Left ventricle myocardium inferior (tissue), 1 donor: ENCODE results near the gene DNAJB7. TPM values are rescaled to one million over a fixed set of nuclear protein-coding genes. Genes with fewer than 3 reads are reported as not detected.

ENCODE experiments used
- DNase-seq: peaks from one replicate; pipeline ENCODE4 v3.0.0-alpha.2; 2020
- H3K27ac ChIP-seq: fragments of 200-600 bp; replicated peaks from 2 replicates; pipeline ENCODE4 v1.8.0; 2021
- H3K27me3 ChIP-seq: fragments of 200-600 bp; 2 replicates; pipeline ENCODE4 v1.8.0; 2021; ENCODE audit warnings: low read depth
- H3K36me3 ChIP-seq: fragments of 200-600 bp; 2 replicates; pipeline ENCODE4 v1.8.0; 2021
- H3K4me1 ChIP-seq: fragments of 200-600 bp; 2 replicates; pipeline ENCODE4 v1.8.0; 2021
- H3K4me3 ChIP-seq: fragments of 200-600 bp; 2 replicates; pipeline ENCODE4 v1.8.0; 2021; ENCODE audit warnings: mild to moderate bottlenecking, moderate library complexity
- H3K9me3 ChIP-seq: fragments of 200-600 bp; replicated peaks from 2 replicates; pipeline ENCODE4 v1.8.0; 2021
- CTCF ChIP-seq: fragments of 200-600 bp; IDR thresholded peaks from 2 replicates; pipeline ENCODE4 v1.8.0; 2021; ENCODE audit warnings: antibody characterized with exemption, mild to moderate bottlenecking, borderline replicate concordance
- intact Hi-C: fragments of 100-400 bp; cut with micrococcal nuclease; formaldehyde crosslinking; loops from one replicate; pipeline ENCODE4 v1.11.0; 2022
- total RNA-seq: library from RNA; stranded (reverse); fragmentation: NEBNext Ultra II Directional; extraction: Animal tissue kit (Norgen Biotek cat#: 25700); gene quantifications from one replicate; pipeline ENCODE4 v1.2.1, GENCODE V29; 2021
- donor health status: DM: no; HTN: yes; CAD: no; lungs with severe emphysema.

Gene DNAJB7
- total RNA-seq, 1 donor from 2014 or later = not detected

GRCh38 chr22:40890881-40891280 lies 29.0 kb upstream of the DNAJB7 start:
- H3K36me3 ChIP-seq = peaks cover 58% of the 10 kb centered on the region
- intact Hi-C loops = no loop called here
- no peak for TF ChIP-seq CTCF
- H3K27ac ChIP-seq = no peak overlapping the region
- no peaks in the 10 kb centered on the region for H3K9me3 ChIP-seq
- no peak for DNase-seq
- H3K27me3 ChIP-seq = no peaks in the 10 kb centered on the region
- H3K4me3 ChIP-seq = no peak overlapping the region
- H3K4me1 ChIP-seq = peaks cover 17% of the 10 kb centered on the region

- no peak overlapping the region for H3K27ac ChIP-seq
- H3K4me1 ChIP-seq = peaks cover 7% of the 10 kb centered on the region
- no peak for DNase-seq
- intact Hi-C loops = no loop called here
- peaks cover 76% of the 10 kb centered on the region for H3K36me3 ChIP-seq
- H3K4me3 ChIP-seq = no peak overlapping the region
- no peaks in the 10 kb centered on the region for H3K27me3 ChIP-seq
- TF ChIP-seq CTCF = no peak
- H3K9me3 ChIP-seq = no peaks in the 10 kb centered on the region
Observed at GRCh38 chr22:40889116-40889515, 27.2 kb upstream of the DNAJB7 start.

GRCh38 chr22:40878922-40879321 lies 17.0 kb upstream of the DNAJB7 start:
- H3K27me3 ChIP-seq = no peaks in the 10 kb centered on the region
- DNase-seq = no peak
- H3K4me1 ChIP-seq = no peaks in the 10 kb centered on the region
- intact Hi-C loops = no loop called here
- H3K9me3 ChIP-seq = no peaks in the 10 kb centered on the region
- H3K27ac ChIP-seq = no peak overlapping the region
- H3K36me3 ChIP-seq = peaks cover 39% of the 10 kb centered on the region
- no peak for TF ChIP-seq CTCF
- no peak overlapping the region for H3K4me3 ChIP-seq

- intact Hi-C loops = no loop called here
- H3K36me3 ChIP-seq = peaks cover 34% of the 10 kb centered on the region
- H3K4me3 ChIP-seq = no peak overlapping the region
- H3K4me1 ChIP-seq = no peaks in the 10 kb centered on the region
- no peak for DNase-seq
- no peak for TF ChIP-seq CTCF
- no peaks in the 10 kb centered on the region for H3K27me3 ChIP-seq
- no peak overlapping the region for H3K27ac ChIP-seq
- H3K9me3 ChIP-seq = no peaks in the 10 kb centered on the region
Observed at GRCh38 chr22:40877488-40877887, 15.6 kb upstream of the DNAJB7 start.

- H3K9me3 ChIP-seq = no peaks in the 10 kb centered on the region
- H3K27ac ChIP-seq = no peak overlapping the region
- no peak for DNase-seq
- no peak overlapping the region for H3K4me3 ChIP-seq
- H3K36me3 ChIP-seq = peaks cover 34% of the 10 kb centered on the region
- H3K27me3 ChIP-seq = no peaks in the 10 kb centered on the region
- TF ChIP-seq CTCF = no peak
- H3K4me1 ChIP-seq = no peaks in the 10 kb centered on the region
- intact Hi-C loops = no loop called here
Observed at GRCh38 chr22:40876907-40877306, 15.0 kb upstream of the DNAJB7 start.

GRCh38 chr22:40875111-40875510 lies 13.2 kb upstream of the DNAJB7 start:
- Histone ChIP-seq H3K27me3 (no peaks in the 10 kb centered on the region), H3K4me3 (no peak overlapping the region), H3K27ac (no peak overlapping the region), H3K4me1 (no peaks in the 10 kb centered on the region), H3K36me3 (peaks cover 47% of the 10 kb centered on the region), H3K9me3 (no peaks in the 10 kb centered on the region)
- DNase-seq = no peak
- intact Hi-C loops = no loop called here
- TF ChIP-seq CTCF = no peak
